ENCODE measurements around the gene PTEN. TPM values are rescaled to one million over a fixed set of nuclear protein-coding genes. Genes with fewer than 3 reads are reported as not detected.

The PTEN gene
- total and polyA plus RNA-seq, 9 of the 15 experiments (the other 6 are each of a cell fraction or from before 2014, with no cell fraction given), result 8.4 to 56.9 (median 22.2) TPM

GRCh38 chr10:87873656-87874055 lies 10.2 kb downstream of the PTEN start:
- Histone ChIP-seq H3K4me1 (replicated peaks in 1 of 2; ENCODE audit: control insufficient read depth in 2 of 2, insufficient read depth in 2 of 2, low read length in 2 of 2) (peaks cover 0 to 2% of the 10 kb centered on the region in 2 experiments; a peak in 1 of 5 replicates), H3K36me3 (ENCODE audit: control insufficient read depth, insufficient read depth, low read length) (no peaks in the 10 kb centered on the region; the same call in 2 of the 3 replicates), H4K20me1 (replicated peaks; ENCODE audit: control insufficient read depth, insufficient read depth, low read length) (no peaks in the 10 kb centered on the region), H3K9me3 (replicated peaks; ENCODE audit: control insufficient read depth, insufficient read depth, low read depth, low read length) (no peaks in the 10 kb centered on the region), H3K4me3 (no peak overlapping the region), H3K27ac (ENCODE audit: extremely low read depth, low read depth, low read length) (no peak overlapping the region), H3K27me3 (ENCODE audit: control insufficient read depth in 2 of 2, insufficient read depth in 2 of 2, low read length in 2 of 2) (no peaks in the 10 kb centered on the region), H3K9ac (ENCODE audit: insufficient read depth in 1 of 2, low read depth in 2 of 2, low read length in 2 of 2) (no peak overlapping the region), H2AFZ (ENCODE audit: low read depth, low read length) (no peak overlapping the region), H3K4me2 (ENCODE audit: insufficient read depth, low read length) (no peak overlapping the region), H3K79me2 (ENCODE audit: control insufficient read depth, insufficient read depth, low read length) (peaks cover 91% of the 10 kb centered on the region), H3K9me1 (ENCODE audit: control insufficient read depth, insufficient read depth, low read length) (no peaks in the 10 kb centered on the region)
- no peak for TF ChIP-seq CEBPB (tag; IDR thresholded peaks at IDR 0.05)
- no peak for TF ChIP-seq ZBTB49 (CRISPR knock-in tag; IDR thresholded peaks at IDR 0.05; ENCODE audit: borderline replicate concordance)
- TF ChIP-seq PBX2 (CRISPR knock-in tag; IDR thresholded peaks at IDR 0.05; ENCODE audit: low read depth), result no peak
- no peak for TF ChIP-seq PBX2 (tag; conservative IDR thresholded peaks at IDR 0.05; ENCODE audit: low read depth)
- no peak for TF ChIP-seq DMBX1 (CRISPR knock-in tag; IDR thresholded peaks at IDR 0.05; ENCODE audit: borderline replicate concordance)
- no peak for TF ChIP-seq NCOA1 (IDR thresholded peaks at IDR 0.05; ENCODE audit: low read depth)
- no peak for TF ChIP-seq HDAC3 (IDR thresholded peaks at IDR 0.05; ENCODE audit: borderline replicate concordance, partially characterized antibody)
- TF ChIP-seq SREBF1 (IDR thresholded peaks at IDR 0.05; ENCODE audit: borderline replicate concordance, low read depth, low read length), result no peak
- TF ChIP-seq POLR3G (IDR thresholded peaks at IDR 0.05; ENCODE audit: extremely low read depth, insufficient read length, insufficient replicate concordance), result no peak
- no peak for TF ChIP-seq MYC (IDR thresholded peaks at IDR 0.05; ENCODE audit: low read depth, low read length)
- TF ChIP-seq MYC (CRISPR knock-in tag; IDR thresholded peaks at IDR 0.05; ENCODE audit: borderline replicate concordance, low read depth), result no peak
- intact Hi-C loops (cut with micrococcal nuclease), result no loop called here
- ATAC-seq (no peak), DNase-seq (ENCODE audit: extremely low read depth in 1 of 4, low spot score in 3 of 4) (no peak), FAIRE-seq (no peak)
- ChIA-PET POLR2A (interaction anchor here (1.1 kb wide), 1 partner anchor 15 kb away, joined by 3 read pairs; no protein-coding TSS in a partner anchor), CTCF (ENCODE audit: low intra/inter-chr PET ratio) (no interaction called here)
- BruUV-seq (replicated peaks), result no TSS peak
- 100% methylated on average over 2 of the region's 2 CpGs for WGBS (ENCODE audit: insufficient coverage, low coverage, missing lambda C conversion rate)
- in situ Hi-C loops (cut with MboI), result loop anchor here (25.0 kb wide), 1 partner anchor 214 kb away; no protein-coding TSS in a partner anchor

Data from K562 (cell line).